LNCaP clone FGC (cell line): ENCODE data around the gene RAPGEFL1.
"Not testable (repeated sequence)": the region's sequence is repeated elsewhere in the genome, so short reads cannot be mapped to it uniquely, and the experiment has no call there.

Experiments used
- DNase-seq: peaks from one replicate; pipeline ENCODE4 v3.0.0-alpha.2; 2011; ENCODE audit warnings: low read depth
- H3K4me3 ChIP-seq: 2 replicates; pipeline ENCODE4 v1.5.1; 2011; ENCODE audit warnings: mild to moderate bottlenecking, low read depth, low read length, control low read depth
- TF ChIP-seq, protein P1 (sequence below): IDR thresholded peaks from 2 replicates; pipeline ENCODE4 v1.5.1; 2012; ENCODE audit warnings: mild to moderate bottlenecking; ENCODE audit not compliant: control insufficient read depth, insufficient read depth; ENCODE audit errors: extremely low read depth

Gene RAPGEFL1

DNA sequence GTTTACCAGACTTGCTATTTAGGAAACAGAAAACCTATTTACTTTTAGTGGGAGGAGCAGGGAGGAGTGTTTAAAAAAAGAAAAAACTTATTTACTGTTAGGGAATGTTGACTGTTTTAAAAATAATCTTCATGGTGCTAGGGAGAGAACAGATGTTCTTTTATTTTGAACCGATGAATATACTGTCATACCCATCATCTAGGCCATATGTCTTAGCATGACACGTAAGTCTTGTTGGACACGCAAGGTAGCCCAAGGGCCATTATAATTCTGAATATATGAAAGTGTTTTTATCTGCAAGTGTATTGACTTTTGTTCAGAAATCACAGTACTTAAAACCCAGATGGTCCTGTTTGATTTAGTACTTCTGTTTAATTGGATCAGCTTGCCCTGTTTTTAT, 53.4 kb downstream of the RAPGEFL1 start:
- no peak overlapping the region for H3K4me3 ChIP-seq
- TF ChIP-seq, protein P1, sequence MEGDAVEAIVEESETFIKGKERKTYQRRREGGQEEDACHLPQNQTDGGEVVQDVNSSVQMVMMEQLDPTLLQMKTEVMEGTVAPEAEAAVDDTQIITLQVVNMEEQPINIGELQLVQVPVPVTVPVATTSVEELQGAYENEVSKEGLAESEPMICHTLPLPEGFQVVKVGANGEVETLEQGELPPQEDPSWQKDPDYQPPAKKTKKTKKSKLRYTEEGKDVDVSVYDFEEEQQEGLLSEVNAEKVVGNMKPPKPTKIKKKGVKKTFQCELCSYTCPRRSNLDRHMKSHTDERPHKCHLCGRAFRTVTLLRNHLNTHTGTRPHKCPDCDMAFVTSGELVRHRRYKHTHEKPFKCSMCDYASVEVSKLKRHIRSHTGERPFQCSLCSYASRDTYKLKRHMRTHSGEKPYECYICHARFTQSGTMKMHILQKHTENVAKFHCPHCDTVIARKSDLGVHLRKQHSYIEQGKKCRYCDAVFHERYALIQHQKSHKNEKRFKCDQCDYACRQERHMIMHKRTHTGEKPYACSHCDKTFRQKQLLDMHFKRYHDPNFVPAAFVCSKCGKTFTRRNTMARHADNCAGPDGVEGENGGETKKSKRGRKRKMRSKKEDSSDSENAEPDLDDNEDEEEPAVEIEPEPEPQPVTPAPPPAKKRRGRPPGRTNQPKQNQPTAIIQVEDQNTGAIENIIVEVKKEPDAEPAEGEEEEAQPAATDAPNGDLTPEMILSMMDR: no peak
- no peak for DNase-seq

DNA sequence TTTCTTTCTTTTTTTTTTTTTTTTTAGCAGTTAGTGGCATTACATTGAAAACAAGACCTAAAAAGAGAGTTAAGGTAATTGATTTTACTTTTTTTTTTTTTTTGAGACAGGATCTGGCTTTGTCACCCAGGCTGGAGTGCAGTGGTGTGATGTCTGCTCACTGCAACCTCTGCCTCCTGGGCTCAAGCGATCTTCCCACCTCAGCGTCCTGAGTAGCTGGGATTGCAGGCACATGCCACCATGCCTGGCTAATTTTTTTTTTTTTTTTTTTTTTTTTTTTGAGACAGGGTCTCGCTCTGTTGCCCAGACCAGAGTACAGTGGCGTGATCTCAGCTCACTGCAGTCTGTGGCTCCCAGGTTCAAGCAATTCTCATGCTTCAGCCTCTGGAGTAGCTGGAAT, 54.7 kb downstream of the RAPGEFL1 start:
- DNase-seq, H3K4me3 ChIP-seq: not testable (repeated sequence)

DNA sequence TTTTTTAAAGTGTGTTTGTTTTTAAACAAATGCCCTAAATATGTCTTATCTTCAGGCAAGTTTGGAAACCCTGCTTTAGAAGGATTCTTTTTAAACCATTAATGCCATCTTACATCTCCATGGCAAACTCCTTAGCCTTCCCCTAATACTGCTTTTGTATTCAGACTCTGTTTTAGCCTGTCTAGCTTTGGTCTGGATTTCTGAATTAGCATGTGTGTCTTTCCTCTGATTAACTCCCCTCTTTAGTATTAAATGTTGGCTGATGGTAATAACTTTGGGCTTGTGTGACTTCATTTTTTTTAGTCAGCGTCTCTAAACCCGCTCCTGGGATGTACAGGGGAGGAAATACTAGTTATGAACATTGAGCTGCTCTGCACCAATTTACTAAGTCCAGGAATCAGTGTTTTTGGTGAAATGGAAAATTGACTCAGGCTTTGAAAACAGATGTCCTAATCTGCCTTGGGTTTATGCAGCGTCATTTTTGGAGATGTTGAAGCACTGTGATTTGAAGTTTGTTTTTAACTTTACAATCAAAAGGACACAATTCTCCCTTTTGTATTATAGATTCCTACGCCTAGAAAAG, 64.1 kb downstream of the RAPGEFL1 start:
- DNase-seq: no peak
- TF ChIP-seq, protein P1: no peak

DNA sequence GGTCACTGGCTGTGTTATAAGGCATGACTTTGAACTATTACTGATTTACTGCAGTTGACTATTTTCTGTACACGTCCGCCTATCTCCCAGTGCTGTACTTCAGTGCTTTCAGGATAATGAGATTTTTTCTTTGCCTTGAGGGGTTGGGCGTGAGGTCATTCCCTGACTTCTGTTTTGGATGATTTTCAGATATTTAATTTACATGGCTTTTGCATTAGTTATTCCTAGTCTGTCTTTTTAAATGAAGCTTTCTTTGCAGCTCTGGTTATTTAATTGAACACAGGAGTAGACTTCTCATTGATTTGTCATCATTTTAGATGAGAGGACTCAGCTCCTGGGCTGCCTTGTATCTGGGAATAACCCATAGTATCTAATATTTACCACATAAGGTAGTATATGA, 65.5 kb downstream of the RAPGEFL1 start:
- no peak for DNase-seq
- TF ChIP-seq, protein P1: no peak
- no peak overlapping the region for H3K4me3 ChIP-seq

More for the DNA sequence above, 64.1 kb downstream of the RAPGEFL1 start:
- H3K4me3 ChIP-seq: no peak overlapping the region

DNA sequence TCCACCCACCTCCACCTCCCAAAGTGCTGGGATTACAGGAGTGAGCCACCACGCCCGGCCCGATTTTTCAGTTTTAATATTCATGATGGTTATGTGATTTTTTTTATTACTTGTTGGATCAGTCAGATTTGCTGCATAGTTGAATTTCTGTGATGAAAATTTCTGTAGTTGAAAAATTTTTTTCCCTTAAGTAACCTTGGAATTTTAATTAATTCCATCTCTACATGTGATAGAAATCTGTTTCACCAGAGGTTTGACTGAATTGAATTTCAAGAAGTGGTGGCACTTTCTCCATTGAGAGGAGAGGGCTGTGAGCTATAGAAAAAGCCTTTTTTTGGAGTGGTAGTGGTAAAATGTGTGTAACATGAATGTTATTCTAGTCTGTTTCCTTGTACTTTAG, 66.5 kb downstream of the RAPGEFL1 start:
- TF ChIP-seq, protein P1: no peak
- H3K4me3 ChIP-seq: no peak overlapping the region
- no peak for DNase-seq

DNA sequence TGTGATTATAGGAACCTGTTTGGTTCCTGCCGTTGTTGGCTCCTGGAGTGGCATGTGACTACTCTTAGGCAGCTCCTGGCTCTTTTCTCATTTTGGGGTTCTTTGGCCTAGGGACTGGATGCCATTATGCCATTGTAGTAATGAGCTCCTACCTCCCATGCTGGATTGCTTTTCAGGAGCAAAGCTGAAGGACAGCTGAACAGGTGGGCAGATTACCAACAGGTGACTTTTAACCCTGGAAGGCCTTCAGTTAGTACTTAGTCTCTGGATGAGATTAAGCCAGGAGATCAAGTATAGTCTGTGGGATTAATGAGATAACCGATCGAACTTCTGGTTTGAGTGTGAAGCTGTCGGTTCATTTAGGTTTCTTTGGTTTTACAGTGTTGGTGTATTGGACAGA, 67.0 kb downstream of the RAPGEFL1 start:
- DNase-seq: no peak
- TF ChIP-seq, protein P1: no peak
- H3K4me3 ChIP-seq: no peak overlapping the region
